ENCODE data around the gene FILIP1. TPM values are rescaled to one million over a fixed set of nuclear protein-coding genes. Genes with fewer than 3 reads are reported as not detected.

FILIP1 gene
- total and polyA plus RNA-seq, 10 of the 15 experiments (the other 5 are each of a cell fraction or from before 2014, with no cell fraction given), result 0.23 to 2.0 (median 0.44) TPM

DNA sequence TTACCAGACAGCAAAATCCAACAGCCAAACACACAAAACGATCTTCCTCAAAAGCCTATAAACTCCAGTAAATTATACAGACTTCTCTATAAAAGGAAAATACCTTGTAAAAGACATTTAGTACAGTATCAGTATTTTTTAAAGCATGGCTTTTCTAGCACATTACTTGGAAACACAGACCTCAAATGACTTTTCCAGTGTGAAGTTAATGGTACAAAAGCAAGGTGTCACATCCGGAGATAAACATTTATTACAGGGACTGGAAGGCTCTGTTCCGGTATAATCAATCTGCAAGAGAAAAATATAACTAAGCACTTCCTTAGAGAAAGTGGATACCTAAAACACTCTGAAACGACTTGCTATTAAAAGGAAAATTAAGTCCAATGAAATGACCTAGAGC, 226.1 kb downstream of the FILIP1 start:
- no peak overlapping the region for H3K4me2 ChIP-seq (ENCODE audit: control insufficient read depth, insufficient read depth)
- WGBS (ENCODE audit: insufficient coverage, insufficient replicate concordance, low lambda C conversion rate, missing lambda C conversion rate), result 73% methylated on average over 4 of the region's 4 CpGs
- DNase-seq (ENCODE audit: low read depth, low spot score) (no peak), FAIRE-seq (no peak), ATAC-seq (peak; percentile 3; the same call in 1 of the 3 replicates)
- CTCF ChIA-PET, result interaction anchor here (0.6 to 6.7 kb wide), 42 partner anchors 9 to 605 kb away, joined by 3 to 163 read pairs (median 4); partner anchors contain the start of genes COX7A2, FILIP1 and TMEM30A
- H4K20me1 ChIP-seq (ENCODE audit: control insufficient read depth, insufficient read depth), result no peaks in the 10 kb centered on the region
- H3K27me3 ChIP-seq (replicated peaks in 1 of 2; ENCODE audit: control insufficient read depth in 2 of 2, insufficient read depth in 2 of 2, low read length in 1 of 2), result no peaks in the 10 kb centered on the region
- H3K36me3 ChIP-seq (ENCODE audit: control insufficient read depth in 2 of 2, insufficient read depth in 2 of 2, low read length in 1 of 2), result peaks cover 2 to 22% of the 10 kb centered on the region in 2 experiments
- SMC1A ChIA-PET (ENCODE audit: uncharacterized antibody, unreplicated experiment), result interaction anchor here (0.7 to 8.5 kb wide), 34 partner anchors 7 to 377 kb away, joined by 3 to 196 read pairs (median 4); partner anchors contain the start of genes COX7A2, FILIP1 and TMEM30A
- H3K9ac ChIP-seq (ENCODE audit: control insufficient read depth, insufficient read depth, low read length), result no peak overlapping the region
- POLR2A ChIA-PET, result interaction anchor here (1.8 to 2.0 kb wide), 3 partner anchors 12 to 17 kb away, joined by 9 to 11 read pairs (median 10); partner anchors contain the start of gene TMEM30A
- BruUV-seq (replicated peaks), result no TSS peak
- in situ Hi-C loops (cut with MboI), result no loop called here
- H3K79me2 ChIP-seq (ENCODE audit: control insufficient read depth, insufficient read depth, low read length), result peaks cover 71% of the 10 kb centered on the region
- H2AFZ ChIP-seq (ENCODE audit: control insufficient read depth, low read depth, low read length), result no peak overlapping the region
- H3K27ac ChIP-seq (ENCODE audit: control insufficient read depth, insufficient read depth), result peak overlapping the region; percentile 42; the same call in 1 of the 2 replicates
- intact Hi-C loops (cut with micrococcal nuclease; ENCODE audit: unreplicated experiment), result loop anchor here (2.0 kb wide), 1 partner anchor 17 kb away; the partner anchor contains the start of gene TMEM30A
- H3K9me3 ChIP-seq (replicated peaks; ENCODE audit: control insufficient read depth, insufficient read depth, low read length), result peaks cover 8% of the 10 kb centered on the region
- H3K4me1 ChIP-seq (ENCODE audit: control insufficient read depth, insufficient read depth, low read length), result no peaks in the 10 kb centered on the region
- RAD21 ChIA-PET (ENCODE audit: unreplicated experiment), result interaction anchor here (0.5 to 9.2 kb wide), 30 partner anchors 8 to 279 kb away, joined by 3 to 142 read pairs (median 5); partner anchors contain the start of genes COX7A2, FILIP1 and TMEM30A
- H3K4me3 ChIP-seq, result no peak overlapping the region
- TF ChIP-seq TAF1 (IDR thresholded peaks at IDR 0.05; ENCODE audit: borderline replicate concordance, low read depth, low read length) (no peak), BACH1 (IDR thresholded peaks at IDR 0.05; ENCODE audit: borderline replicate concordance) (no peak), ZNF622 (IDR thresholded peaks at IDR 0.05) (no peak), PAX5 (IDR thresholded peaks at IDR 0.05; ENCODE audit: borderline replicate concordance, low read depth, low read length) (no peak), SREBF2 (IDR thresholded peaks at IDR 0.05; ENCODE audit: low read length) (no peak), SIN3A (IDR thresholded peaks at IDR 0.05; ENCODE audit: low read depth, low read length) (no peak), IRF4 (IDR thresholded peaks at IDR 0.05; ENCODE audit: low read depth, low read length) (no peak), SIX5 (IDR thresholded peaks at IDR 0.05; ENCODE audit: low read depth, low read length, severe bottlenecking) (no peak), CREM (IDR thresholded peaks at IDR 0.05; ENCODE audit: low read depth) (no peak), KDM1A (IDR thresholded peaks at IDR 0.05; ENCODE audit: borderline replicate concordance) (no peak), CREB1 (IDR thresholded peaks at IDR 0.05; ENCODE audit: low read depth) (no peak), BRCA1 (IDR thresholded peaks at IDR 0.05; ENCODE audit: low read depth, low read length) (no peak), TCF12 (IDR thresholded peaks at IDR 0.05; ENCODE audit: low read depth, low read length) (no peak), SPI1 (IDR thresholded peaks at IDR 0.05; ENCODE audit: borderline replicate concordance, insufficient read depth, low read depth, low read length) (no peak)
- TF ChIP-seq, protein P1, sequence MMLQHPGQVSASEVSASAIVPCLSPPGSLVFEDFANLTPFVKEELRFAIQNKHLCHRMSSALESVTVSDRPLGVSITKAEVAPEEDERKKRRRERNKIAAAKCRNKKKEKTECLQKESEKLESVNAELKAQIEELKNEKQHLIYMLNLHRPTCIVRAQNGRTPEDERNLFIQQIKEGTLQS (IDR thresholded peaks at IDR 0.05; ENCODE audit: borderline replicate concordance, extremely low read depth, low read depth, low read length), result no peak
- TF ChIP-seq, protein P2, sequence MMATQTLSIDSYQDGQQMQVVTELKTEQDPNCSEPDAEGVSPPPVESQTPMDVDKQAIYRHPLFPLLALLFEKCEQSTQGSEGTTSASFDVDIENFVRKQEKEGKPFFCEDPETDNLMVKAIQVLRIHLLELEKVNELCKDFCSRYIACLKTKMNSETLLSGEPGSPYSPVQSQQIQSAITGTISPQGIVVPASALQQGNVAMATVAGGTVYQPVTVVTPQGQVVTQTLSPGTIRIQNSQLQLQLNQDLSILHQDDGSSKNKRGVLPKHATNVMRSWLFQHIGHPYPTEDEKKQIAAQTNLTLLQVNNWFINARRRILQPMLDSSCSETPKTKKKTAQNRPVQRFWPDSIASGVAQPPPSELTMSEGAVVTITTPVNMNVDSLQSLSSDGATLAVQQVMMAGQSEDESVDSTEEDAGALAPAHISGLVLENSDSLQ (IDR thresholded peaks at IDR 0.05), result no peak
- TF ChIP-seq, protein P3, sequence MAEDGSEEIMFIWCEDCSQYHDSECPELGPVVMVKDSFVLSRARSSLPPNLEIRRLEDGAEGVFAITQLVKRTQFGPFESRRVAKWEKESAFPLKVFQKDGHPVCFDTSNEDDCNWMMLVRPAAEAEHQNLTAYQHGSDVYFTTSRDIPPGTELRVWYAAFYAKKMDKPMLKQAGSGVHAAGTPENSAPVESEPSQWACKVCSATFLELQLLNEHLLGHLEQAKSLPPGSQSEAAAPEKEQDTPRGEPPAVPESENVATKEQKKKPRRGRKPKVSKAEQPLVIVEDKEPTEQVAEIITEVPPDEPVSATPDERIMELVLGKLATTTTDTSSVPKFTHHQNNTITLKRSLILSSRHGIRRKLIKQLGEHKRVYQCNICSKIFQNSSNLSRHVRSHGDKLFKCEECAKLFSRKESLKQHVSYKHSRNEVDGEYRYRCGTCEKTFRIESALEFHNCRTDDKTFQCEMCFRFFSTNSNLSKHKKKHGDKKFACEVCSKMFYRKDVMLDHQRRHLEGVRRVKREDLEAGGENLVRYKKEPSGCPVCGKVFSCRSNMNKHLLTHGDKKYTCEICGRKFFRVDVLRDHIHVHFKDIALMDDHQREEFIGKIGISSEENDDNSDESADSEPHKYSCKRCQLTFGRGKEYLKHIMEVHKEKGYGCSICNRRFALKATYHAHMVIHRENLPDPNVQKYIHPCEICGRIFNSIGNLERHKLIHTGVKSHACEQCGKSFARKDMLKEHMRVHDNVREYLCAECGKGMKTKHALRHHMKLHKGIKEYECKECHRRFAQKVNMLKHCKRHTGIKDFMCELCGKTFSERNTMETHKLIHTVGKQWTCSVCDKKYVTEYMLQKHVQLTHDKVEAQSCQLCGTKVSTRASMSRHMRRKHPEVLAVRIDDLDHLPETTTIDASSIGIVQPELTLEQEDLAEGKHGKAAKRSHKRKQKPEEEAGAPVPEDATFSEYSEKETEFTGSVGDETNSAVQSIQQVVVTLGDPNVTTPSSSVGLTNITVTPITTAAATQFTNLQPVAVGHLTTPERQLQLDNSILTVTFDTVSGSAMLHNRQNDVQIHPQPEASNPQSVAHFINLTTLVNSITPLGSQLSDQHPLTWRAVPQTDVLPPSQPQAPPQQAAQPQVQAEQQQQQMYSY (CRISPR knock-in tag; IDR thresholded peaks at IDR 0.05), result no peak
- TF ChIP-seq, protein P4, sequence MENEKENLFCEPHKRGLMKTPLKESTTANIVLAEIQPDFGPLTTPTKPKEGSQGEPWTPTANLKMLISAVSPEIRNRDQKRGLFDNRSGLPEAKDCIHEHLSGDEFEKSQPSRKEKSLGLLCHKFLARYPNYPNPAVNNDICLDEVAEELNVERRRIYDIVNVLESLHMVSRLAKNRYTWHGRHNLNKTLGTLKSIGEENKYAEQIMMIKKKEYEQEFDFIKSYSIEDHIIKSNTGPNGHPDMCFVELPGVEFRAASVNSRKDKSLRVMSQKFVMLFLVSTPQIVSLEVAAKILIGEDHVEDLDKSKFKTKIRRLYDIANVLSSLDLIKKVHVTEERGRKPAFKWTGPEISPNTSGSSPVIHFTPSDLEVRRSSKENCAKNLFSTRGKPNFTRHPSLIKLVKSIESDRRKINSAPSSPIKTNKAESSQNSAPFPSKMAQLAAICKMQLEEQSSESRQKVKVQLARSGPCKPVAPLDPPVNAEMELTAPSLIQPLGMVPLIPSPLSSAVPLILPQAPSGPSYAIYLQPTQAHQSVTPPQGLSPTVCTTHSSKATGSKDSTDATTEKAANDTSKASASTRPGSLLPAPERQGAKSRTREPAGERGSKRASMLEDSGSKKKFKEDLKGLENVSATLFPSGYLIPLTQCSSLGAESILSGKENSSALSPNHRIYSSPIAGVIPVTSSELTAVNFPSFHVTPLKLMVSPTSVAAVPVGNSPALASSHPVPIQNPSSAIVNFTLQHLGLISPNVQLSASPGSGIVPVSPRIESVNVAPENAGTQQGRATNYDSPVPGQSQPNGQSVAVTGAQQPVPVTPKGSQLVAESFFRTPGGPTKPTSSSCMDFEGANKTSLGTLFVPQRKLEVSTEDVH (IDR thresholded peaks at IDR 0.05; ENCODE audit: low read depth, partially characterized antibody), result no peak

All from GM12878 (cell line).